MCF 10A (cell line): ENCODE results near the gene GCSAM. TPM values are rescaled to one million over a fixed set of nuclear protein-coding genes. Genes with fewer than 3 reads are reported as not detected.

ENCODE experiments used
- BruUV-seq: library from RNA; stranded (reverse); fragments of 400-500 nt; replicated peaks from 2 replicates; lab custom pipeline; 2021; lab: Mats Ljungman, UMichigan
- CTCF ChIA-PET: fragments of 300-600 bp; sonication (Branson Sonifier 250); formaldehyde crosslinking; extraction: SDS; loops from one replicate; lab custom pipeline; 2021; ENCODE audit warnings: antibody characterized with exemption, inconsistent platforms; lab: Yijun Ruan, JAX
- POLR2A ChIA-PET: fragments of 300-600, 350-650 bp; sonication (Branson Sonifier 250); formaldehyde crosslinking; extraction: SDS; loops from one replicate; lab custom pipeline; 2020; ENCODE audit warnings: antibody characterized with exemption, inconsistent platforms; lab: Yijun Ruan, JAX
- DNase-seq: peaks from one replicate; pipeline ENCODE4 v3.0.0-alpha.2; 2018; ENCODE audit not compliant: unreplicated experiment
- H3K27ac Mint-ChIP-seq: one replicate; pipeline ENCODE4 v1.8.0; 2022; ENCODE audit warnings: mild to moderate bottlenecking, low read depth, mixed read lengths; ENCODE audit not compliant: unreplicated experiment
- H3K27me3 Mint-ChIP-seq: one replicate; pipeline ENCODE4 v1.8.0; 2022; ENCODE audit warnings: mixed read lengths; ENCODE audit not compliant: insufficient read depth, unreplicated experiment
- H3K36me3 Mint-ChIP-seq: one replicate; pipeline ENCODE4 v1.8.0; 2022; ENCODE audit warnings: mild to moderate bottlenecking, moderate library complexity, mixed read lengths; ENCODE audit not compliant: insufficient read depth, unreplicated experiment
- H3K4me1 Mint-ChIP-seq: one replicate; pipeline ENCODE4 v1.8.0; 2022; ENCODE audit warnings: mixed read lengths; ENCODE audit not compliant: insufficient read depth, unreplicated experiment
- H3K4me3 Mint-ChIP-seq: one replicate; pipeline ENCODE4 v1.8.0; 2022; ENCODE audit warnings: mild to moderate bottlenecking, moderate library complexity, mixed read lengths; ENCODE audit not compliant: unreplicated experiment
- H3K9me3 Mint-ChIP-seq: one replicate; pipeline ENCODE4 v1.8.0; 2022; ENCODE audit warnings: mixed read lengths; ENCODE audit not compliant: unreplicated experiment
- CTCF ChIP-seq: fragments of 200-600 bp; IDR thresholded peaks from one replicate; pipeline ENCODE4 v1.8.0; 2022; ENCODE audit warnings: antibody characterized with exemption, mild to moderate bottlenecking; ENCODE audit not compliant: unreplicated experiment
- intact Hi-C: fragments of 100-400 bp; cut with micrococcal nuclease; formaldehyde crosslinking; loops from 2 replicates; pipeline ENCODE4 v1.14.1; 2022
- total RNA-seq: library from RNA; stranded (reverse); gene quantifications from 2 replicates; pipeline ENCODE4 v1.2.3, GENCODE V29; 2022

Gene GCSAM
- total RNA-seq, 1 experiment from 2014 or later: 0.63 TPM

GRCh38 chr3:112143251-112143650 lies 10.2 kb upstream of the GCSAM start:
- no peaks in the 10 kb centered on the region for H3K27me3 Mint-ChIP-seq
- BruUV-seq: no TSS peak
- POLR2A ChIA-PET: no interaction called here
- CTCF ChIA-PET: no interaction called here
- no peaks in the 10 kb centered on the region for H3K36me3 Mint-ChIP-seq
- DNase-seq: no peak
- intact Hi-C loops: no loop called here
- H3K4me1 Mint-ChIP-seq: peaks cover 5% of the 10 kb centered on the region
- no peak overlapping the region for H3K27ac Mint-ChIP-seq
- TF ChIP-seq CTCF: no peak
- H3K9me3 Mint-ChIP-seq: peaks cover 9% of the 10 kb centered on the region
- H3K4me3 Mint-ChIP-seq: no peak overlapping the region

DNA sequence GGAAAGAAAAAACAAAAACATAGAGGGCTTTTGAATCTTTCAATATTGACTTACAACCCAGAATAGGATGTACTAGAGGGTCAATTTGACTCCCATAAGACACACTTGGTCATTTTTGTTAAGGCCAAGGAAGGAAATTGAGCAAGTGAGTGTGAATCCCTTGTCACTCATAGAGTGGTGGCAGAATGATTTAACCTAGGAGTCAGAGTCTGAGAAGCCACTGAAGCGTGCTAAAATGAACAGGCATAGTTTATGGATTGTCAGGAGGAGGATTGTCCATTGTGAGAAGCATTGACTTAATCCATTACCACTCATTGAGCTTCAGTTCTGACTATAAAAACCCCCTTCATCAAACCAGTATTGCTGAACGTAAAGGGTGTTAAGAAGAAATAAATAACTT lies 8.2 kb upstream of the GCSAM start:
- Mint-ChIP-seq H3K36me3 (no peaks in the 10 kb centered on the region), H3K4me3 (no peak overlapping the region), H3K9me3 (peaks cover 9% of the 10 kb centered on the region), H3K4me1 (peaks cover 12% of the 10 kb centered on the region), H3K27me3 (no peaks in the 10 kb centered on the region), H3K27ac (no peak overlapping the region)
- ChIA-PET CTCF (no interaction called here), POLR2A (interaction anchor here (0.9 kb wide), 1 partner anchor 10 kb away, joined by 4 read pairs; no protein-coding TSS in a partner anchor)
- no peak for TF ChIP-seq CTCF
- BruUV-seq: no TSS peak
- intact Hi-C loops: no loop called here
- DNase-seq: no peak

DNA sequence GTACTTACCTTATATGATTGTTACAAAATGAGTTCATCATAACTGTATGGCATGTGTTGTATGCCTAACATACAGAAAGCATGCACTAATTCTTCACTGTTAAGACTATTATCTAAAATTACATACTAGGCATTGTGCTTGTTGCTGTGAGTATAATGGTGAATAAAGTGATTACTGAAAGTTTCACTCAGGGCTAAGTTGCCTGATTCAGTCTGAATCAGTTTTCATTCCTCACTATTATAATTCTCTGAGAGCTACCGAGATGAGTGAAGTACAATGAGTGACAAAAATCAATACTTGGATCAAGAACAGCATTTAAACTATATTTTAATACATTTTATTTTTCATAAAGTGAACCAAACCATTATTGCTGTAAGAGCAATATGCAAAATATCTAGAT lies 7.5 kb upstream of the GCSAM start:
- ChIA-PET POLR2A (interaction anchor here (0.9 to 1.6 kb wide), 2 partner anchors 11 to 153 kb away, joined by 3 to 4 read pairs; partner anchors contain the start of gene SLC9C1), CTCF (interaction anchor here (1.1 to 6.5 kb wide), 3 partner anchors 30 to 378 kb away, joined by 3 to 89 read pairs (median 43); partner anchors contain the start of gene SLC9C1)
- no peak for DNase-seq
- Mint-ChIP-seq H3K4me1 (peaks cover 12% of the 10 kb centered on the region), H3K4me3 (no peak overlapping the region), H3K27me3 (no peaks in the 10 kb centered on the region), H3K27ac (no peak overlapping the region), H3K9me3 (peaks cover 5% of the 10 kb centered on the region), H3K36me3 (no peaks in the 10 kb centered on the region)
- no TSS peak for BruUV-seq
- TF ChIP-seq CTCF: no peak
- intact Hi-C loops: no loop called here

DNA sequence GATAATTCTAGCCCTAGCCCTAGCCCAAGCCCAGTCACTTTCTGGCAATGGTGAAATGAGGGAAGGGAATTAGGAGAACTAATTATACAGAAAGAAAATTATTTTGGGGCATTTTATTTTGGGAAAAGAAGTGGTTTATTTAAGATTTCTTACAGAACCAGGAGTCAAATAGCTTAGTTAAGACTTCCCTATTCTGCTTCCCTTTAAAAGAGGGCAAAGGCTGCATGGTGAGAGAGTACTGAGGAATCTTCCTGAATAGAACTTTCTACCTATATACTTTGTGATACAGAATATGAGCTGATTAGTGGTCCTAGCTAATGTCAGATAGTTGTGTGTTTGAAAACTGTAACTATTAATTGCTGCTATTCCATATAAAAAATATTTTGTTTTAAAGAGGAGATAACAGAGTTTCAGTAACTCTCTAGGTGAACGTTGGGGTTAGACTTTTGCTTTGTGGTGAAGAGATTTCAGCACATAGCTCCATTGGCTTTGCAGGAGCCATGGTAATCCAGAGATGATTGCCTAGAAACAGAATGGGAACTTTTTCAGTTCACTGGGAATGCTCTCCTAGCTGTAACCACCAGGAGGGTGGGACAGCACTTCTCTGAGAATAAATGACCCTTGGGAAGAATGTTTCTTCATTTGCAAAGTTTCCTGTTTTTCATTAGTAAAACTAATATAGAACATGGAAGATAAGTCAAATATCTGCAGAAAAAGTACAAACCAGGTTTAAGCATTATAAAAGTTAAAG lies 5.3 kb upstream of the GCSAM start:
- no peaks in the 10 kb centered on the region for H3K9me3 Mint-ChIP-seq
- no peak for DNase-seq
- no peak for TF ChIP-seq CTCF
- no peak overlapping the region for H3K4me3 Mint-ChIP-seq
- no peaks in the 10 kb centered on the region for H3K36me3 Mint-ChIP-seq
- no TSS peak for BruUV-seq
- no peak overlapping the region for H3K27ac Mint-ChIP-seq
- ChIA-PET POLR2A (interaction anchor here (0.6 to 2.1 kb wide), 5 partner anchors 10 to 423 kb away, joined by 3 to 10 read pairs (median 4); partner anchors contain the start of genes ATG3, SLC35A5 and SLC9C1), CTCF (interaction anchor here (0.6 to 6.5 kb wide), 31 partner anchors 9 to 1555 kb away, joined by 3 to 89 read pairs (median 5); partner anchors contain the start of genes ATG3, SLC35A5 and SLC9C1)
- intact Hi-C loops: no loop called here
- H3K4me1 Mint-ChIP-seq: peaks cover 20% of the 10 kb centered on the region
- no peaks in the 10 kb centered on the region for H3K27me3 Mint-ChIP-seq
